Measurements from ENCODE around the gene CHST11. TPM values are rescaled to one million over a fixed set of nuclear protein-coding genes. Genes with fewer than 3 reads are reported as not detected.

The CHST11 gene
- total and polyA plus RNA-seq, 2 of the 4 experiments (the other 2 are of a cell fraction) = 1.4 to 2.7 TPM

DNA sequence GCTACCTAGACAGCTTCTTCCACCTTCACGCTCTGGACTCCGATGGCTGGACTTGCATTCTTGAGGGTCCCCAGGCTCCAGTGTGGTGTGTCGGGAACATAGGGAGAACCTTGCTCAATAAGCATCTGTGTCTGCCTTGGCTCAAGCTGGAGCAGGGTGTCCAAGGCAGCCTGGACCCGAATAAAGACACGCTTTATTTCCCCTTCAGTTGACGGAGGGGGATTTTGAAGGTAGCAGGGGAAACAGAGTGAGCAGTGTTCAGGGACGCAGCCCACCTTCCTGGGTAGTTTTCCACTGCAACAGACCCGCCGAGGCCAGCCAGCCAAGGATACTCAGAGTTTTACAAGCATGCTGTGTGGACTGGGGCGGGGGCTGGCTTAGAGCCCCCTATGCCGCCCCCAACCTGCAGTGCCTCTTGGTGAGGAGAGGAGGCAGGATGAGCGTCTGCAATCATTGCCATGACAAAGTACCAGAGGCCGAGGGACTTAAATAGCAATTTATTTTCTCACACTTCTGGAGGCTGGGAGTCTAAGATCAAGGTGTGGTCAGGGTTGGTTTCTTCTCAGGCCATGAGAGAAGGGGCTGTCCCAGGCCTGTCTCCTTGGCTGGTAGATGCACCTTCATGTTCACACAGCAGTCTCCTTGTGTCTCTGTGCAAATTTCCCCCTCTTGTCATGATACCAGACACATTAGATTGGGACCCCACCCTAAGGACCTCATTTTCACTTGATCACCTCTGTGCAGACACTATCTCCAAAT, 201.2 kb downstream of the CHST11 start:
- H3K9me1 ChIP-seq (ENCODE audit: insufficient read depth, low read length) = no peaks in the 10 kb centered on the region
- CTCF ChIA-PET = no interaction called here
- in situ Hi-C loops (cut with MboI; ENCODE audit: low sequenced_read_pairs) = no loop called here

More for the DNA sequence above, 201.2 kb downstream of the CHST11 start:
- Histone ChIP-seq H4K91ac (ENCODE audit: insufficient read depth, low read depth, low read length) (no peak overlapping the region), H3K14ac (replicated peaks; ENCODE audit: low read depth, low read length) (no peak overlapping the region), H3K27ac (ENCODE audit: insufficient read depth, low read length) (no peak overlapping the region), H3K4me2 (ENCODE audit: low read depth, low read length) (no peak overlapping the region), H2AK5ac (ENCODE audit: low read depth, low read length) (no peak overlapping the region), H3K36me3 (ENCODE audit: control insufficient read depth, insufficient read depth, low read length) (no peaks in the 10 kb centered on the region), H3K4me3 (ENCODE audit: insufficient read depth, low read depth, low read length) (no peak overlapping the region), H3K4ac (ENCODE audit: low read depth, low read length) (no peak overlapping the region), H3K56ac (ENCODE audit: extremely low read depth, insufficient read depth, low read length) (no peak overlapping the region), H2BK15ac (ENCODE audit: low read depth, low read length) (no peak overlapping the region), H4K20me1 (ENCODE audit: insufficient read depth, low read length) (no peaks in the 10 kb centered on the region; the same call in 1 of the 2 replicates), H2AK9ac (replicated peaks; ENCODE audit: low read depth, low read length, poor library complexity) (no peak overlapping the region), H2BK5ac (ENCODE audit: low read depth, low read length, poor library complexity, severe bottlenecking) (no peak overlapping the region), H4K8ac (ENCODE audit: low read depth in 2 of 2, low read length in 2 of 2) (no peak overlapping the region), H3K9me3 (ENCODE audit: control insufficient read depth, insufficient read depth, low read length) (no peaks in the 10 kb centered on the region; the same call in 1 of the 2 replicates), H2BK120ac (ENCODE audit: low read depth, low read length) (no peak overlapping the region), H3K23ac (ENCODE audit: low read depth, low read length) (no peak overlapping the region), H4K5ac (ENCODE audit: low read depth, low read length) (no peak overlapping the region), H2BK20ac (ENCODE audit: low read depth, low read length) (no peak overlapping the region), H3K27me3 (ENCODE audit: control insufficient read depth, insufficient read depth, low read length) (peaks cover 30% of the 10 kb centered on the region), H2AFZ (replicated peaks; ENCODE audit: low read length, poor library complexity) (no peak overlapping the region), H3K4me1 (ENCODE audit: control insufficient read depth, insufficient read depth, low read length) (no peaks in the 10 kb centered on the region), H3K18ac (ENCODE audit: low read depth, low read length) (no peak overlapping the region), H3K9ac (ENCODE audit: low read depth, low read length) (no peak overlapping the region), H3K79me1 (ENCODE audit: low read depth in 1 of 2, low read length in 2 of 2) (no peaks in the 10 kb centered on the region)
- intact Hi-C loops (cut with micrococcal nuclease) = loop anchor here (5.0 kb wide), 1 partner anchor 921 kb away; no protein-coding TSS in a partner anchor
- DNase-seq (no peak), ATAC-seq (ENCODE audit: low read depth) (no peak)
- no TSS peak for BruUV-seq (replicated peaks)
- TF ChIP-seq RCOR1 (IDR thresholded peaks at IDR 0.05; ENCODE audit: insufficient replicate concordance, low read length) (no peak), POLR2A (IDR thresholded peaks at IDR 0.05; ENCODE audit: low read depth, low read length) (no peak), CHD1 (IDR thresholded peaks at IDR 0.05; ENCODE audit: low read depth, low read length) (no peak), FOS (IDR thresholded peaks at IDR 0.05; ENCODE audit: low read depth, low read length) (no peak), CTCF (conservative IDR thresholded peaks at IDR 0.05; ENCODE audit: low read depth, low read length) (no peak), CEBPB (IDR thresholded peaks at IDR 0.05; ENCODE audit: low read depth, low read length) (no peak), RFX5 (IDR thresholded peaks at IDR 0.05; ENCODE audit: low read depth, low read length) (no peak), NFE2L2 (IDR thresholded peaks at IDR 0.05; ENCODE audit: low read depth, low read length) (no peak), MAFK (IDR thresholded peaks at IDR 0.05; ENCODE audit: low read depth, low read length) (no peak)
- TF ChIP-seq, protein P1, sequence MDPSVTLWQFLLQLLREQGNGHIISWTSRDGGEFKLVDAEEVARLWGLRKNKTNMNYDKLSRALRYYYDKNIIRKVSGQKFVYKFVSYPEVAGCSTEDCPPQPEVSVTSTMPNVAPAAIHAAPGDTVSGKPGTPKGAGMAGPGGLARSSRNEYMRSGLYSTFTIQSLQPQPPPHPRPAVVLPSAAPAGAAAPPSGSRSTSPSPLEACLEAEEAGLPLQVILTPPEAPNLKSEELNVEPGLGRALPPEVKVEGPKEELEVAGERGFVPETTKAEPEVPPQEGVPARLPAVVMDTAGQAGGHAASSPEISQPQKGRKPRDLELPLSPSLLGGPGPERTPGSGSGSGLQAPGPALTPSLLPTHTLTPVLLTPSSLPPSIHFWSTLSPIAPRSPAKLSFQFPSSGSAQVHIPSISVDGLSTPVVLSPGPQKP (IDR thresholded peaks at IDR 0.05; ENCODE audit: borderline replicate concordance, low read depth, low read length) = no peak
- dilution Hi-C loops (cut with HindIII; ENCODE audit: low sequenced_read_pairs, unreplicated experiment) = no loop called here
- POLR2A ChIA-PET (ENCODE audit: unreplicated experiment) = no interaction called here
- WGBS, 2 experiments (ENCODE audit: extremely low coverage in 2 of 2, insufficient read length in 1 of 2) = 77% methylated on average over 4 of the region's 13 CpGs; no CpG with 5 or more reads in 1 of the 2 experiments
